A673 (cell line): ENCODE results near the gene SYT7. TPM values are rescaled to one million over a fixed set of nuclear protein-coding genes. Genes with fewer than 3 reads are reported as not detected.

Experiments
- BruUV-seq: library from RNA; stranded (reverse); fragments of 400-500 nt; replicated peaks from 2 replicates; lab custom pipeline; 2021; lab: Mats Ljungman, UMichigan
- CTCF ChIA-PET: fragments of 300-600 bp; sonication (Branson Sonifier 250); formaldehyde crosslinking; loops from one replicate; lab custom pipeline; 2022; ENCODE audit warnings: antibody characterized with exemption; lab: Charles Lee
- POLR2A ChIA-PET: fragments of 300-600 bp; sonication (Branson Sonifier 250); formaldehyde crosslinking; loops from one replicate; lab custom pipeline; 2022; ENCODE audit warnings: antibody characterized with exemption; ENCODE audit not compliant: low non-redundant PET; lab: Charles Lee
- DNase-seq: peaks from one replicate; pipeline ENCODE4 v3.0.0-alpha.2; 2015; ENCODE audit warnings: low spot score
- H3K27ac ChIP-seq: fragments of 200-600 bp; sonication (generic); 2 replicates; pipeline ENCODE4 v1.5.1; 2016; ENCODE audit warnings: mixed run types, low read depth, mild to moderate bottlenecking, mixed read lengths, antibody characterized with exemption, low read length; ENCODE audit not compliant: poor library complexity, severe bottlenecking
- H3K27me3 ChIP-seq: fragments of 200-600 bp; sonication (generic); replicated peaks from 2 replicates; pipeline ENCODE4 v1.6.1; 2017; ENCODE audit warnings: mixed run types, low read depth, mild to moderate bottlenecking, mixed read lengths, antibody characterized with exemption, low read length; ENCODE audit not compliant: insufficient read depth, poor library complexity
- H3K36me3 ChIP-seq: fragments of 200-600 bp; sonication (generic); 2 replicates; pipeline ENCODE4 v1.6.1; 2016; ENCODE audit warnings: mixed run types, mild to moderate bottlenecking, mixed read lengths, antibody characterized with exemption, low read length; ENCODE audit not compliant: insufficient read depth, poor library complexity, severe bottlenecking
- H3K4me1 ChIP-seq: fragments of 200-600 bp; sonication (generic); 2 replicates; pipeline ENCODE4 v1.6.1; 2017; ENCODE audit warnings: mixed run types, mild to moderate bottlenecking, mixed read lengths, antibody characterized with exemption, low read length; ENCODE audit not compliant: insufficient read depth, poor library complexity, severe bottlenecking
- H3K4me3 ChIP-seq: fragments of 200-600 bp; sonication (generic); 2 replicates; pipeline ENCODE4 v1.5.1; 2016; ENCODE audit warnings: low read depth, mixed run types, mild to moderate bottlenecking, mixed read lengths, low read length; ENCODE audit not compliant: poor library complexity, severe bottlenecking
- H3K9me3 ChIP-seq: fragments of 200-600 bp; sonication (generic); 2 replicates; pipeline ENCODE4 v1.6.1; 2016; ENCODE audit warnings: mixed run types, low read depth, mild to moderate bottlenecking, mixed read lengths, antibody characterized with exemption, low read length; ENCODE audit not compliant: poor library complexity, severe bottlenecking
- CTCF ChIP-seq: fragments of 300-800, 200-600 bp; sonication (generic); conservative IDR thresholded peaks from 2 replicates; pipeline ENCODE4 v1.5.1; 2017; ENCODE audit warnings: low read depth, mild to moderate bottlenecking, antibody characterized with exemption, low read length, moderate library complexity, mixed read lengths
- EZH2 ChIP-seq: fragments of 200-600 bp; sonication (generic); IDR thresholded peaks from 2 replicates; pipeline ENCODE4 v1.6.1; 2017; ENCODE audit warnings: borderline replicate concordance, low read depth, mild to moderate bottlenecking, mixed read lengths, antibody characterized with exemption, low read length; ENCODE audit not compliant: poor library complexity, severe bottlenecking
- intact Hi-C: fragments of 100-400 bp; cut with micrococcal nuclease; formaldehyde crosslinking; loops from one replicate; pipeline ENCODE4 v1.10.0; 2022; ENCODE audit not compliant: unreplicated experiment
- total RNA-seq: library from RNA; stranded (reverse); gene quantifications from 2 replicates; pipeline ENCODE4 v1.2.3, GENCODE V29; 2021

SYT7 gene
- total RNA-seq, 1 experiment from 2014 or later = 1.3 TPM

- no peaks in the 10 kb centered on the region for H3K27me3 ChIP-seq
Measured at GRCh38 chr11:61507962-61508861, 72.7 kb downstream of the SYT7 start, which contains the start of gene LRRC10B. Gene LRRC10B (plus strand): TSS chr11:61508749. CDS start chr11:61508999, 250 bp downstream.

GRCh38 chr11:61507012-61507768 lies 73.7 kb downstream of the SYT7 start:
- no peaks in the 10 kb centered on the region for H3K27me3 ChIP-seq
- peak; percentile 45 for DNase-seq
- intact Hi-C loops = no loop called here
- H3K36me3 ChIP-seq = no peaks in the 10 kb centered on the region
- BruUV-seq = no TSS peak
- CTCF ChIA-PET = interaction anchor here (1.8 kb wide), 1 partner anchor 10 kb away, joined by 10 read pairs; no protein-coding TSS in a partner anchor
- no peaks in the 10 kb centered on the region for H3K9me3 ChIP-seq
- H3K4me3 ChIP-seq = peak overlapping the region; percentile 53
- TF ChIP-seq EZH2 = no peak
- TF ChIP-seq CTCF = no peak
- peaks cover 70% of the 10 kb centered on the region for H3K4me1 ChIP-seq
- POLR2A ChIA-PET = interaction anchor here (0.6 to 1.7 kb wide), 2 partner anchors 8 to 10 kb away, joined by 3 to 6 read pairs; no protein-coding TSS in a partner anchor
- H3K27ac ChIP-seq = peak overlapping the region; percentile 77

More at GRCh38 chr11:61507962-61508861, 72.7 kb downstream of the SYT7 start, which contains the start of gene LRRC10B:
- DNase-seq = peak; percentile 95
- POLR2A ChIA-PET = interaction anchor here (0.6 to 1.7 kb wide), 3 partner anchors 9 to 81 kb away, joined by 3 to 6 read pairs (median 4); no protein-coding TSS in a partner anchor
- no peaks in the 10 kb centered on the region for H3K9me3 ChIP-seq
- CTCF ChIA-PET = interaction anchor here (0.6 to 1.8 kb wide), 4 partner anchors 9 to 62 kb away, joined by 3 to 18 read pairs (median 7); no protein-coding TSS in a partner anchor
- H3K4me1 ChIP-seq = peaks cover 81% of the 10 kb centered on the region
- H3K27ac ChIP-seq = peak within 1 kb of the TSS; percentile 80
- BruUV-seq = no TSS peak
- H3K4me3 ChIP-seq = peak within 1 kb of the TSS; percentile 53
- TF ChIP-seq EZH2 = no peak
- no peak for TF ChIP-seq CTCF
- intact Hi-C loops = loop anchor here (2.0 kb wide), 1 partner anchor 175 kb away; the partner anchor contains the start of genes DDB1 and TKFC
- no peaks in the 10 kb centered on the region for H3K36me3 ChIP-seq

- CTCF ChIA-PET = interaction anchor here (1.2 to 1.5 kb wide), 2 partner anchors 11 to 23 kb away, joined by 3 to 8 read pairs; no protein-coding TSS in a partner anchor
- H3K27me3 ChIP-seq = no peaks in the 10 kb centered on the region
Measured at GRCh38 chr11:61505640-61506155, 75.2 kb downstream of the SYT7 start.

More at GRCh38 chr11:61505640-61506155, 75.2 kb downstream of the SYT7 start:
- peak; percentile 96 for DNase-seq
- H3K4me3 ChIP-seq = no peak overlapping the region
- no peaks in the 10 kb centered on the region for H3K9me3 ChIP-seq
- BruUV-seq = no TSS peak
- peak overlapping the region; percentile 76 for H3K27ac ChIP-seq
- H3K36me3 ChIP-seq = no peaks in the 10 kb centered on the region
- TF ChIP-seq EZH2 (no peak), CTCF (no peak)
- H3K4me1 ChIP-seq = peaks cover 56% of the 10 kb centered on the region
- intact Hi-C loops = no loop called here
- POLR2A ChIA-PET = no interaction called here
